Measurements from ENCODE around the gene AMPD2. TPM values are rescaled to one million over a fixed set of nuclear protein-coding genes. Genes with fewer than 3 reads are reported as not detected.

The AMPD2 gene
- total RNA-seq, 1 donor from 2014 or later: 78.4 TPM

DNA sequence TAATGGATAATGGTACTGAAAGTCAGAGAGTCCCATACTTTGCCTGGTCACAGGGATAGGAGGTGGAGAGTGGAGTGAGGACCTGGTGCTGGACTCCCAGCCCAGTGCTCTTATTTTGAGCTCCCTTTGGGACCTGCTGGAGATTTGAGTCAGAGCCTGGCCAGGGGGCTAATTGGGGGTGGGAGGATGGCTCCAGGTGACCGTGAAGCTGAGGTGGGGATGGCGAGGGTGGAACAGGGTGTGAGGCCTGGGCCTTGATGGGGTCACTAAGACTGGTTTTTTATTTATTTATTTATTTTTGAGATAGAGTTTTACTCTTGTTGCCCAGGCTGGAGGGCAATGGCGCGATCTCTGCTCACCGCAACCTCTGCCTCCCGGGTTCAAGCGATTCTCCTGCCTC, 17.8 kb downstream of the AMPD2 start:
- no peaks in the 10 kb centered on the region for H3K27me3 Mint-ChIP-seq (ENCODE audit: low read depth)
- H3K27ac Mint-ChIP-seq: no peak overlapping the region
- H3K36me3 Mint-ChIP-seq (ENCODE audit: low read depth): peaks cover 3% of the 10 kb centered on the region
- no peak for DNase-seq (ENCODE audit: low spot score)
- no peaks in the 10 kb centered on the region for H3K9me3 Mint-ChIP-seq
- intact Hi-C loops (cut with micrococcal nuclease): no loop called here
- no peak overlapping the region for H3K4me3 Mint-ChIP-seq (ENCODE audit: low read depth)
- peaks cover 21% of the 10 kb centered on the region for H3K4me1 Mint-ChIP-seq (ENCODE audit: low read depth)

DNA sequence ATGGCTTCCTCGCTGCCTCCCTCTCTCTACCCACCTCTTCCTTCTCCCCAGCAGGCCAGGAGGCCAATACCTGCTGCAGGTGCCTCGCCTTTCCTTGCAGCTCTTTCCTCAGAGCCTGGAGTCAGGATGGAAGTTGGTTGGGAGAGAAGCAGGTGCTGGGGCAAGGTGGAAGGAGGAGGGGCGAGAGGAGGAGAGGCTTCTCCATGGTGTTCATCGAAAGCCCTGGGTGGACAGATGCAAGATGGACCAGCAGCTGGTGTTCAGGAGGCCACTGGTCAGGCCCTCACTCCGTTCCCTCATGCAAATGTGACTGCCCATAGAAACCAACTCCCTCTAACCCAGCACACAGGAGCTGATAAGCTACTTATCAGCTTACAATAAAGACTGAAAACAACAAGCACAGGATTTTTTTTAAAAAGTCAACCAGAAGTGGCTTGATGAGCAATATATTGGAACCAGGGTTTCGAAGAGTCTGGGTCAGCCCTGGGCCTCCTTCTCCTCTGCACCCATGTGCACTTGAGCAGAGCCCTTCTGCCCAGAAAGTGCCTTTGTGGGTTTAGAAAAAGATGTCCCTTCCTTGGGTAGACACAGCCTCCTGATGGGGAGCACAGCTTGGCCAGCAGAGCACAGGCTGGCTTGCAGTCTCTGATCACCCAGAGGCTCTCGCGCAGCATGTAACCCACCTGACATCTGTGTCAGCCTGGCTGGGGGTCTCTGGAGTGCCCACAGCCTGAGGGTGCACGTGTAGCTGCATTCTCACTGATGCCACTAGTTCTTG, 19.6 kb downstream of the AMPD2 start:
- Mint-ChIP-seq H3K9me3 (no peaks in the 10 kb centered on the region), H3K27me3 (ENCODE audit: low read depth) (no peaks in the 10 kb centered on the region), H3K4me3 (ENCODE audit: low read depth) (no peak overlapping the region)

DNA sequence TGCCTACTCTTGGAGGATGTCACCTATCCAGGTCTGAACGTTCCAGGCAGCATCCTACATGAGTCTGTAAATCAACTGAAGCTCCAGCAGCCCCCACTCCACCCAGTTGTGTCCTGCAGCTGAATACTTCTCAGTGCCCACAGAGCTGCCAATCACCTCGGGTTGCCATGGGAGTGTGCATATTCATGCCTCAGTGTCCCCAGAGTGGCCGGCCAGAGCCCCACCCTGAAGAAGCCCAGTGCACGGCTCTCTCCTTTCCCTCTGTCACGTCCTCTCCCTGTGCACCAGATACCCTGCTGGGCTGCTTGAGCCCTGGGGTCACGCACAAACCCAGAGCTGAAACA, 20.2 kb downstream of the AMPD2 start:
- Mint-ChIP-seq H3K4me3 (ENCODE audit: low read depth) (no peak overlapping the region), H3K36me3 (ENCODE audit: low read depth) (no peaks in the 10 kb centered on the region), H3K9me3 (no peaks in the 10 kb centered on the region), H3K4me1 (ENCODE audit: low read depth) (peaks cover 28% of the 10 kb centered on the region), H3K27ac (no peak overlapping the region), H3K27me3 (ENCODE audit: low read depth) (no peaks in the 10 kb centered on the region)
- no peak for DNase-seq (ENCODE audit: low spot score)
- intact Hi-C loops (cut with micrococcal nuclease): loop anchor here (1.0 to 2.0 kb wide), 3 partner anchors 15 to 344 kb away; partner anchors contain the start of gene AHCYL1

More for the DNA sequence above, 19.6 kb downstream of the AMPD2 start:
- Mint-ChIP-seq H3K27ac (no peak overlapping the region), H3K4me1 (ENCODE audit: low read depth) (peaks cover 33% of the 10 kb centered on the region), H3K36me3 (ENCODE audit: low read depth) (no peaks in the 10 kb centered on the region)
- no peak for DNase-seq (ENCODE audit: low spot score)
- intact Hi-C loops (cut with micrococcal nuclease): no loop called here

GRCh38 chr1:109640285-109640865, 20.7 kb downstream of the AMPD2 start:
- Mint-ChIP-seq H3K9me3 (no peaks in the 10 kb centered on the region), H3K27me3 (ENCODE audit: low read depth) (no peaks in the 10 kb centered on the region), H3K27ac (no peak overlapping the region), H3K36me3 (ENCODE audit: low read depth) (no peaks in the 10 kb centered on the region), H3K4me1 (ENCODE audit: low read depth) (peaks cover 23% of the 10 kb centered on the region), H3K4me3 (ENCODE audit: low read depth) (no peak overlapping the region)
- peak; percentile 81 for DNase-seq (ENCODE audit: low spot score)
- intact Hi-C loops (cut with micrococcal nuclease): loop anchor here (1.0 to 2.0 kb wide), 3 partner anchors 14 to 344 kb away; partner anchors contain the start of gene AHCYL1

GRCh38 chr1:109641078-109641740, 21.6 kb downstream of the AMPD2 start:
- Mint-ChIP-seq H3K4me3 (ENCODE audit: low read depth) (no peak overlapping the region), H3K27me3 (ENCODE audit: low read depth) (no peaks in the 10 kb centered on the region), H3K9me3 (no peaks in the 10 kb centered on the region), H3K27ac (no peak overlapping the region), H3K4me1 (ENCODE audit: low read depth) (peaks cover 22% of the 10 kb centered on the region), H3K36me3 (ENCODE audit: low read depth) (no peaks in the 10 kb centered on the region)
- intact Hi-C loops (cut with micrococcal nuclease): loop anchor here (2.0 kb wide), 2 partner anchors 14 to 94 kb away; no protein-coding TSS in a partner anchor
- peak; percentile 6 for DNase-seq (ENCODE audit: low spot score)

DNA sequence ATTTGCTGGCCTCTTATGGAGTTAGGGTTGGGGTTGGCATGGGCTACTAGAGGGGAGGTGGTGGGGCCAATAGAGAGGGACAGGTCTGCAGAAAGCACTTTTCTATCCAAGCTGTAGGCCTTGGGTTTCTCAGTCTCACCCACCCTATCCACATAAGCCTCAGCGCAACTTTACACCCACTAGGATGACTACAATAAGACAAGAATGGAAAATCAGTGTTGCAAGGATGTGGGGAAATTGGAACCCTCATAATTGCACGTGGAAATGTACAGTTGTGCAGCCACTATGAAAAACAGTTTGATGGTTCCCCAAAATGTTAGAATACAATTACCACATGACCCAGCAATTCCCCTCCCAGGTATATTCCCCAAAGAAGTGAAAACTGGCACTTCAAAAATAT, 22.2 kb downstream of the AMPD2 start:
- H3K36me3 Mint-ChIP-seq (ENCODE audit: low read depth): no peaks in the 10 kb centered on the region
- H3K4me3 Mint-ChIP-seq (ENCODE audit: low read depth): no peak overlapping the region
- peaks cover 22% of the 10 kb centered on the region for H3K4me1 Mint-ChIP-seq (ENCODE audit: low read depth)
- H3K27ac Mint-ChIP-seq: no peak overlapping the region
- intact Hi-C loops (cut with micrococcal nuclease): loop anchor here (2.0 kb wide), 3 partner anchors 13 to 95 kb away; partner anchors contain the start of gene GSTM1
- H3K27me3 Mint-ChIP-seq (ENCODE audit: low read depth): no peaks in the 10 kb centered on the region
- no peaks in the 10 kb centered on the region for H3K9me3 Mint-ChIP-seq
- no peak for DNase-seq (ENCODE audit: low spot score)

DNA sequence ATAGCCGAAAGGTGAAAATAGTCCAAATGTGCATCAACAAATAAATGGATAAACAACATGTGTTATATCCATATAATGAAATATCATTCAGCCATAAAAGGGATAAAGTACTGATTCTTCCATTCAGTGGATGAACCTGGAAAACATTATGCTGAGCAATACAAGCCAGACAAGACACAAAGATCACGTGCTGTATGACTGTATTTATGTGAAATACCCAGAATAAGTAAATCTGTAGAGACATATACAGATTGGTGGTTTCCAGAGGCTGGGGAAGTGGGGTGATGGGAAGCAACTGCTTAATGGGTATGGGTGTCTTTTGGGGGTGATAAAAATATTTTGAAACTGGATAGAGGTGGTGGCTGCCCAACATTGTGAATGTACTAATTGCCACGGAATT, 23.0 kb downstream of the AMPD2 start:
- Mint-ChIP-seq H3K9me3 (no peaks in the 10 kb centered on the region), H3K4me1 (ENCODE audit: low read depth) (peaks cover 22% of the 10 kb centered on the region), H3K36me3 (ENCODE audit: low read depth) (no peaks in the 10 kb centered on the region), H3K27me3 (ENCODE audit: low read depth) (peaks cover 3% of the 10 kb centered on the region), H3K4me3 (ENCODE audit: low read depth) (no peak overlapping the region), H3K27ac (no peak overlapping the region)
- intact Hi-C loops (cut with micrococcal nuclease): loop anchor here (1.0 to 2.0 kb wide), 2 partner anchors 44 to 131 kb away; partner anchors contain the start of gene GSTM1
- no peak for DNase-seq (ENCODE audit: low spot score)

DNA sequence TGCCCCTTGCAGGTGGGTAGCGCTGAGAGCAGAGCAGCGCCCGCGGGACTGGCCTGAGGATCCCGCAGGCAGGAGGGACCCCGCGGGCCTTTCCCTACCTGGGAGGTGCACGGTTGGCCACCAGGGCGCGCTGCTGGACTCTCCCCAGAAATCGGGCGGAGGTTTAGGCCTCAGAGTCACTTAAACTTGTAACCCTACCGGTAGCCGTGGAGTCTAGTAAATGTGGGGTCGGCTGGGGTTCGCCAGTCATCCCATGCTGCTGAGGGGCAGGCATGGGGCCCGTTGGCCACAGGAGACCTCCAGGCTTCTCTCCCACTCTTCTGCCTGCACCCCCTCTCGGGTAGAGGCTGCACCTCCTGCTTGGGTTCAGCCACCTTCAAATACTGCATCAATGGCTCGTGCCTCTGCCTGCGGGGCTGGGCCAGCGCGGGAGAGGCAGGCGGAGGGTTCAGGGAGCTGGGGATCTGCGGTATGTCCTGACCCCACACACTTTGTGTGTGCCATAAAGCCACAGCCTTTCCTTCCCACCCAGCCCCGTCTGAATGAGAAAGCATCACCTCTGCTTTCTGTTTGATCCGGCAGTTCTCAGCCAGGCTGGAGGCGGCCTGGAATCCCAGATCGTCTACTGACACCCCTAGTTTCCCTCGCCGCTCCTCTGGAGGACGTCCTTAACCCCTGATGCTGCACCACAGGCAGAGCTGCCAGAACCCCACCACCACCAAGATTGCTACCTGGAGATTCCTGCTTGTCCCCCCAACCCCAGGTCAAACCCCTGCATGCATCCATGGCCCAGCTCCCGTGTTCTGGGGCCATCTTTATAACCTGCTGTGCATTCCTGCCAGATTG, 24.0 kb downstream of the AMPD2 start:
- peaks cover 4% of the 10 kb centered on the region for H3K27me3 Mint-ChIP-seq (ENCODE audit: low read depth)
- no peaks in the 10 kb centered on the region for H3K9me3 Mint-ChIP-seq
- no peak overlapping the region for H3K4me3 Mint-ChIP-seq (ENCODE audit: low read depth)
- H3K27ac Mint-ChIP-seq: no peak overlapping the region
- H3K36me3 Mint-ChIP-seq (ENCODE audit: low read depth): no peaks in the 10 kb centered on the region
- peak; percentile 81 for DNase-seq (ENCODE audit: low spot score)
- intact Hi-C loops (cut with micrococcal nuclease): loop anchor here (1.0 to 2.0 kb wide), 2 partner anchors 43 to 130 kb away; partner anchors contain the start of gene GSTM1
- peaks cover 22% of the 10 kb centered on the region for H3K4me1 Mint-ChIP-seq (ENCODE audit: low read depth)

DNA sequence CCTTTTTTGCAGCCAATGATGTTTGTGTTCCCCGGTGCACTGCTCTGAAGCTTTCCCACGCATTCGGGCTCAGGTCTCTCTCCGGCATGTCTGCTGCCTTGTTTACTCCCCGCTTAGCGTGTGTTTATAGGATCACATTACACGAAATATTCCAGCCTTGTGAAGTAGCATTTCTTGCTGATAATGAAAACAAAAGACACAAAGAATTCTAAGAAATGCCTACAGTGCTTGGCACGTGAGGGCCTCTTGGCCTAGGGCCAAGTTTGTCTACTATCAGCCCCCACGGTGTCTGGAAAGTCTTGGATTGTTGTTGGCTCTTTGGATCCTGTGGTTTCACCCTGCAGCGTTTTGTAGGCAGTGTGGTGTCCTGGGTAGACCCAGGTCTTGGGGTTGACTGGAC, 25.0 kb downstream of the AMPD2 start:
- intact Hi-C loops (cut with micrococcal nuclease): no loop called here
- H3K36me3 Mint-ChIP-seq (ENCODE audit: low read depth): no peaks in the 10 kb centered on the region
- no peak for DNase-seq (ENCODE audit: low spot score)
- H3K27ac Mint-ChIP-seq: no peak overlapping the region
- peaks cover 4% of the 10 kb centered on the region for H3K27me3 Mint-ChIP-seq (ENCODE audit: low read depth)
- H3K4me1 Mint-ChIP-seq (ENCODE audit: low read depth): peaks cover 22% of the 10 kb centered on the region
- H3K9me3 Mint-ChIP-seq: no peaks in the 10 kb centered on the region
- H3K4me3 Mint-ChIP-seq (ENCODE audit: low read depth): no peak overlapping the region

GRCh38 chr1:109649491-109649914, 29.9 kb downstream of the AMPD2 start:
- H3K27ac Mint-ChIP-seq: no peak overlapping the region
- intact Hi-C loops (cut with micrococcal nuclease): no loop called here
- H3K27me3 Mint-ChIP-seq (ENCODE audit: low read depth): peaks cover 28% of the 10 kb centered on the region
- H3K4me1 Mint-ChIP-seq (ENCODE audit: low read depth): no peaks in the 10 kb centered on the region
- DNase-seq (ENCODE audit: low spot score): no peak
- no peak overlapping the region for H3K4me3 Mint-ChIP-seq (ENCODE audit: low read depth)
- no peaks in the 10 kb centered on the region for H3K9me3 Mint-ChIP-seq
- H3K36me3 Mint-ChIP-seq (ENCODE audit: low read depth): no peaks in the 10 kb centered on the region

DNA sequence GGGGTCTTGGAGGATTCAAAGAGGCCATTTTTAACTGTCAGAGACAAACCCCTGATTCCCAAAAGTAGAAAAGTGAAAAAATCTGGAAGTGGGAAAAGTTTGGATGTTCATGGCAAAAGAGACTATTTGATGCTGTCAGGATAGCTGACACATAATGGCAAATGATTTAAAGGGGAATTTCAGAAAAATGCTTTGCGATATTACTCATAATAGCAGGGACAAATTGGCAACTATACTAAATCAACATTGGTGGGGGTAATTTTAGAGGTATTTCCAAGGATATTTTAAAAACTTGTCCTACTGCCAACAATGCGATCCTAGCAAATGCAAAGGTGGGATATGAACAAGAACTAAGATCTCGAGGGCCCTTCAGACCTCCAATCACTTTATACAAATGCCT, 31.0 kb downstream of the AMPD2 start:
- intact Hi-C loops (cut with micrococcal nuclease): no loop called here
- DNase-seq (ENCODE audit: low spot score): no peak
- Mint-ChIP-seq H3K27ac (no peak overlapping the region), H3K4me1 (ENCODE audit: low read depth) (peaks cover 5% of the 10 kb centered on the region), H3K36me3 (ENCODE audit: low read depth) (no peaks in the 10 kb centered on the region), H3K9me3 (no peaks in the 10 kb centered on the region), H3K4me3 (ENCODE audit: low read depth) (no peak overlapping the region), H3K27me3 (ENCODE audit: low read depth) (peaks cover 30% of the 10 kb centered on the region)

GRCh38 chr1:109652402-109652801, 32.8 kb downstream of the AMPD2 start:
- intact Hi-C loops (cut with micrococcal nuclease): no loop called here
- H3K27me3 Mint-ChIP-seq (ENCODE audit: low read depth): peaks cover 28% of the 10 kb centered on the region
- H3K9me3 Mint-ChIP-seq: no peaks in the 10 kb centered on the region
- H3K36me3 Mint-ChIP-seq (ENCODE audit: low read depth): no peaks in the 10 kb centered on the region
- peaks cover 10% of the 10 kb centered on the region for H3K4me1 Mint-ChIP-seq (ENCODE audit: low read depth)
- H3K4me3 Mint-ChIP-seq (ENCODE audit: low read depth): no peak overlapping the region
- no peak overlapping the region for H3K27ac Mint-ChIP-seq
- no peak for DNase-seq (ENCODE audit: low spot score)
